CD14-positive monocyte (primary cell): Measurements from ENCODE around the gene SLC20A1. TPM values are rescaled to one million over a fixed set of nuclear protein-coding genes. Genes with fewer than 3 reads are reported as not detected.

ENCODE experiments used
- DNase-seq, 3 donors: peaks; one replicate each; pipeline ENCODE4 v3.0.0-alpha.2; 2011 to 2022
- H2AFZ ChIP-seq: 2 replicates; pipeline ENCODE4 v1.6.0; 2012; ENCODE audit warnings: mild to moderate bottlenecking, low read depth, low read length, inconsistent platforms; ENCODE audit not compliant: insufficient read depth, poor library complexity, severe bottlenecking
- H3K27ac ChIP-seq, 2 donors: 1 replicate in 1 of 2; 2 replicates in 1 of 2; pipeline ENCODE4 v1.5.1; 2012 to 2013; ENCODE audit warnings: low read length in 2 of 2, control low read depth in 1 of 2, inconsistent platforms in 1 of 2, low read depth in 1 of 2, mild to moderate bottlenecking in 1 of 2
- H3K27me3 ChIP-seq, 2 donors: one replicate each; pipeline versions ENCODE4 v1.6.0 to v1.6.1; 2011 to 2013; ENCODE audit warnings: low read length in 2 of 2; ENCODE audit not compliant: control insufficient read depth in 2 of 2, insufficient read depth in 2 of 2
- H3K36me3 ChIP-seq, 2 donors: replicated peaks in 1 of 2; 1 replicate in 1 of 2; 2 replicates in 1 of 2; pipeline versions ENCODE4 v1.5.1 to v1.6.1; 2012 to 2013; ENCODE audit warnings: low read length in 2 of 2, control low read depth in 1 of 2, inconsistent platforms in 1 of 2, mild to moderate bottlenecking in 1 of 2; ENCODE audit not compliant: insufficient read depth in 2 of 2, control insufficient read depth in 1 of 2
- H3K4me1 ChIP-seq, 2 donors: 1 replicate in 1 of 2; 2 replicates in 1 of 2; pipeline versions ENCODE4 v1.5.1 to v1.6.1; 2012 to 2013; ENCODE audit warnings: low read length in 2 of 2, control low read depth in 1 of 2, inconsistent platforms in 1 of 2, mild to moderate bottlenecking in 1 of 2, moderate library complexity in 1 of 2; ENCODE audit not compliant: insufficient read depth in 2 of 2, control insufficient read depth in 1 of 2
- H3K4me2 ChIP-seq: replicated peaks from 2 replicates; pipeline ENCODE3; 2012; ENCODE audit warnings: low read length, moderate library complexity, mild to moderate bottlenecking; ENCODE audit not compliant: poor library complexity, severe bottlenecking; ENCODE audit errors: extremely low read depth
- H3K4me3 ChIP-seq, 3 experiments: fragments of 200-600 bp in 1 of 3; sonication (generic) in 1 of 3; replicated peaks in 1 of 3; 1 replicate in 2 of 3; 2 replicates in 1 of 3; pipeline ENCODE4 v1.5.1; 2011 to 2013; ENCODE audit warnings: low read length in 3 of 3, mild to moderate bottlenecking in 3 of 3, control low read depth in 2 of 3, low read depth in 2 of 3, inconsistent platforms in 1 of 3, moderate library complexity in 1 of 3
- H3K79me2 ChIP-seq: 2 replicates; pipeline ENCODE4 v1.6.0; 2012; ENCODE audit warnings: mild to moderate bottlenecking, control low read depth, inconsistent platforms, low read length, moderate library complexity; ENCODE audit not compliant: insufficient read depth
- H3K9ac ChIP-seq: 2 replicates; pipeline ENCODE4 v1.6.0; 2017; ENCODE audit warnings: low read length, mild to moderate bottlenecking; ENCODE audit not compliant: insufficient read depth, poor library complexity, severe bottlenecking
- H3K9me3 ChIP-seq, 2 donors: replicated peaks in 1 of 2; 1 replicate in 1 of 2; 2 replicates in 1 of 2; pipeline versions ENCODE4 v1.5.1 to v1.6.1; 2012 to 2013; ENCODE audit warnings: low read length in 2 of 2, control low read depth in 1 of 2; ENCODE audit not compliant: control insufficient read depth in 1 of 2, insufficient read depth in 1 of 2
- H4K20me1 ChIP-seq: 2 replicates; pipeline ENCODE4 v1.6.0; 2012; ENCODE audit warnings: mild to moderate bottlenecking, low read length, control low read depth, moderate library complexity; ENCODE audit not compliant: insufficient read depth
- H3K27ac Mint-ChIP-seq, 7 donors: one replicate each; pipeline ENCODE4 v1.8.0; 2020; ENCODE audit warnings: mild to moderate bottlenecking in 7 of 7, mixed read lengths in 7 of 7, moderate library complexity in 6 of 7, inconsistent platforms in 2 of 7
- H3K27me3 Mint-ChIP-seq, 3 donors: one replicate each; pipeline ENCODE4 v1.8.0; 2021 to 2022; ENCODE audit warnings: low read depth in 3 of 3, mild to moderate bottlenecking in 3 of 3, mixed read lengths in 3 of 3, moderate library complexity in 3 of 3, inconsistent platforms in 1 of 3
- H3K36me3 Mint-ChIP-seq, 2 donors: one replicate each; pipeline ENCODE4 v1.8.0; 2020; ENCODE audit warnings: mixed read lengths in 2 of 2, inconsistent platforms in 1 of 2, mild to moderate bottlenecking in 1 of 2
- H3K4me1 Mint-ChIP-seq: one replicate; pipeline ENCODE4 v1.8.0; 2020; ENCODE audit warnings: mild to moderate bottlenecking, mixed read lengths
- H3K4me3 Mint-ChIP-seq, 2 donors: one replicate each; pipeline ENCODE4 v1.8.0; 2020; ENCODE audit warnings: mild to moderate bottlenecking in 2 of 2, mixed read lengths in 2 of 2, moderate library complexity in 1 of 2
- H3K9me3 Mint-ChIP-seq, 7 donors: one replicate each; pipeline ENCODE4 v1.8.0; 2020 to 2022; ENCODE audit warnings: mixed read lengths in 7 of 7, mild to moderate bottlenecking in 6 of 7, moderate library complexity in 6 of 7, inconsistent platforms in 2 of 7
- CTCF ChIP-seq: fragments of 200-600 bp; IDR thresholded peaks from one replicate; pipeline ENCODE4 v1.8.0; 2022; ENCODE audit warnings: antibody characterized with exemption, mild to moderate bottlenecking
- WGBS: methylation state at CpG from one replicate; pipeline ENCODE4 v1.1.5; 2013; ENCODE audit warnings: missing lambda C conversion rate; ENCODE audit not compliant: insufficient coverage; 5-methylcytosine and 5-hydroxymethylcytosine counted together
- intact Hi-C, 2 donors: fragments of 100-400 bp; cut with micrococcal nuclease; formaldehyde crosslinking; loops; one replicate each; pipeline versions ENCODE4 v1.15.0 to v1.15.1; 2023
- polyA plus RNA-seq, 3 donors: library from polyadenylated mRNA; depleted of rRNA in 1 of 3; unstranded in 2 of 3; stranded (reverse) in 1 of 3; fragments of 300-500 nt in 2 of 3; fragments of >200 nt in 1 of 3; fragmentation: Illumina TruSeq in 2 of 3; gene quantifications; 1 replicate in 2 of 3; 2 replicates in 1 of 3; pipeline ENCODE4 v1.2.3, GENCODE V29; 2012 to 2021

Gene SLC20A1
- polyA plus RNA-seq, 3 donors, result 16.1 to 112 (median 36.3) TPM

DNA sequence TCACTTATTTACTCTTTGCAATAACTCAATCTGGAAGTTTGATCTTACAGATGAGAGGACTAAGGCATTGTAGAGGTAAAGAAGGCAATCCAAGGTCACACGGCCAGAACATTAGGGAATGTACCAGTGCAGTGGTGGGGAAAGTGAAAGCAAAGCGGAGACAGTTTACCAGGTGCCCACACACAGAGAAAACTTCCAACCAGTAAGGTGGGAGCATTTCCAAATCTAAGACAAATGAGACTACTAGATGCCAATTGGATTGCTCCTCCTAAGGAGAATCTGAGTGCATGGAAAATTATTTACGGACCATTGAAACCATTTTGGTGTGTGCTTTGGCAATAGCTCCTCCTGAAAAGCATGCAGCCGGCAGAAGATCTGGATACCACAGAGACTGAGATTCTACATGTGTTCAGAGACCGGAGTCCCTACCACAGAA, 34.9 kb downstream of the SLC20A1 start:
- no peaks in the 10 kb centered on the region for H4K20me1 ChIP-seq

GRCh38 chr2:112682101-112682500, 36.4 kb downstream of the SLC20A1 start:
- Histone ChIP-seq H3K4me1 (peaks cover 30 to 50% of the 10 kb centered on the region in 2 donors), H3K36me3 (no peaks in the 10 kb centered on the region), H3K79me2 (no peaks in the 10 kb centered on the region), H4K20me1 (no peaks in the 10 kb centered on the region), H3K9me3 (no peaks in the 10 kb centered on the region), H3K4me3 (no peak overlapping the region), H3K4me2 (no peak overlapping the region), H3K27ac (no peak overlapping the region), H3K27me3 (no peaks in the 10 kb centered on the region), H3K9ac (no peak overlapping the region), H2AFZ (no peak overlapping the region)
- peaks cover 2 to 4% of the 10 kb centered on the region in 2 donors for H3K36me3 Mint-ChIP-seq
- H3K27ac Mint-ChIP-seq, result peak overlapping the region in 4 of 7 donors; percentile 7 to 54 (median 34)
- H3K27me3 Mint-ChIP-seq, result peaks cover 0 to 2% (median 1%) of the 10 kb centered on the region in 3 donors
- intact Hi-C loops, result no loop called here
- H3K4me3 Mint-ChIP-seq, result peak overlapping the region in 1 of 2 donors; percentile 46
- 19% methylated on average over 4 of the region's 7 CpGs for WGBS
- peaks cover 45% of the 10 kb centered on the region for H3K4me1 Mint-ChIP-seq
- DNase-seq, result peak; percentile 38 to 63 (median 45)
- TF ChIP-seq CTCF, result no peak
- H3K9me3 Mint-ChIP-seq, result no peaks in the 10 kb centered on the region

More for the DNA sequence above, 34.9 kb downstream of the SLC20A1 start:
- DNase-seq, result no peak
- Histone ChIP-seq H3K36me3 (no peaks in the 10 kb centered on the region), H3K4me2 (no peak overlapping the region), H3K4me1 (peaks cover 22 to 39% of the 10 kb centered on the region in 2 donors), H3K9ac (no peak overlapping the region), H3K79me2 (no peaks in the 10 kb centered on the region), H2AFZ (no peak overlapping the region), H3K27me3 (no peaks in the 10 kb centered on the region), H3K27ac (no peak overlapping the region), H3K9me3 (no peaks in the 10 kb centered on the region), H3K4me3 (no peak overlapping the region)
- Mint-ChIP-seq H3K36me3 (peaks cover 4 to 5% of the 10 kb centered on the region in 2 donors), H3K4me1 (peaks cover 39% of the 10 kb centered on the region), H3K9me3 (peaks cover 0 to 4% (median 3%) of the 10 kb centered on the region in 7 donors), H3K27ac (peak overlapping the region in 1 of 7 donors; percentile 10), H3K4me3 (no peak overlapping the region), H3K27me3 (peaks cover 0 to 2% (median 1%) of the 10 kb centered on the region in 3 donors)
- 100% methylated on average over 2 of the region's 5 CpGs for WGBS
- TF ChIP-seq CTCF, result no peak
- intact Hi-C loops, result no loop called here
